22Rv1 (cell line): Measurements from ENCODE around the gene TSPAN18.

Experiments used
- H3K27ac ChIP-seq: fragments of 450-650 bp; 2 replicates; pipeline ENCODE4 v1.5.1; 2017
- CTCF ChIP-seq: fragments of 450-650 bp; IDR thresholded peaks from 2 replicates; pipeline ENCODE4 v1.5.1; 2017; ENCODE audit warnings: mild to moderate bottlenecking
- ZFX ChIP-seq: fragments of 450-650 bp; IDR thresholded peaks from 2 replicates; pipeline ENCODE4 v1.6.1; 2017; ENCODE audit warnings: antibody characterized with exemption, borderline replicate concordance

The TSPAN18 gene

GRCh38 chr11:44746894-44747293, 20.1 kb downstream of the TSPAN18 start:
- H3K27ac ChIP-seq = no peak overlapping the region

DNA sequence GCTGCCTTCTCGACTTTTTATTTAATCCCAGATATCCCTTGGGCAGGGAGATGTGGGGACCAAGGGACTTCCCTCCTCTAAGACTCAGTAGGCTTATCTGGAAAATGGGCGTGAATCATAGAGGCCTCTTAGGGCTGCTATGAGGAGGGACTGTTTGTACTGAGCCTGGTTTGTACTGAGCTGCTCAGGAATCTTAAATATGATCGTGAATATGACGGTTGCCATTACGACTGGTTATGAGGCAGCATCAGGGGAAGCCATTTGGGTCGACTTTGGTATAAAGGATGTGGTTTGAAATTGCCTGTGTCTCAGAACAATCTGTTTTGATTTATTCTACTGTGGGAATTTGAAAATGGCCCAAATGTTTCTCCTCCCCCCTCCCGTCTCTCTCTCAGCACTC, 20.6 kb downstream of the TSPAN18 start:
- no peak for TF ChIP-seq ZFX
- TF ChIP-seq CTCF = no peak

More at GRCh38 chr11:44746894-44747293, 20.1 kb downstream of the TSPAN18 start:
- TF ChIP-seq ZFX = no peak
- TF ChIP-seq CTCF = no peak

GRCh38 chr11:44747836-44748235, 21.1 kb downstream of the TSPAN18 start:
- H3K27ac ChIP-seq = no peak overlapping the region
- TF ChIP-seq CTCF (no peak), ZFX (no peak)

More for the DNA sequence above, 20.6 kb downstream of the TSPAN18 start:
- no peak overlapping the region for H3K27ac ChIP-seq

- H3K27ac ChIP-seq = no peak overlapping the region
- TF ChIP-seq ZFX (no peak), CTCF (no peak)
Measured at GRCh38 chr11:44748606-44749005, 21.8 kb downstream of the TSPAN18 start.

DNA sequence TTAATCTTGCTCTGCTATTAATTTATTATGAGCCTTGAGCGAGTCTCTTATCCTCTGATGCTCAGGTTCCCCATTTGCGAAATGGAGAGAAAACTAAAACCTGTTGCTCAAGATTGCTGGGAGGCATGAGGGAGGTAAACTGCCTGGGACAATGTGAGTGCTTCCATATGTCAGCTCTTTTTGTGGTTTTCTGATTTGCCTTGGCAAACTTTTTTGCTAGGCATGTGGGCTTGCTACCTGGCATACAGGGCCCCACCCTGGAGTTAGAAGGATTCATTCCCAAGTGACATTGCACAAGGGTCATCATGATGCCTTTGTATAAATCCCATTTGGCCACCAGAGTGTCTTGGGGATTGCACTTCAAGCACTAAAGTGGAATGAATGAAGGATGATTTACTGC, 22.4 kb downstream of the TSPAN18 start:
- TF ChIP-seq ZFX (no peak), CTCF (no peak)
- H3K27ac ChIP-seq = no peak overlapping the region

DNA sequence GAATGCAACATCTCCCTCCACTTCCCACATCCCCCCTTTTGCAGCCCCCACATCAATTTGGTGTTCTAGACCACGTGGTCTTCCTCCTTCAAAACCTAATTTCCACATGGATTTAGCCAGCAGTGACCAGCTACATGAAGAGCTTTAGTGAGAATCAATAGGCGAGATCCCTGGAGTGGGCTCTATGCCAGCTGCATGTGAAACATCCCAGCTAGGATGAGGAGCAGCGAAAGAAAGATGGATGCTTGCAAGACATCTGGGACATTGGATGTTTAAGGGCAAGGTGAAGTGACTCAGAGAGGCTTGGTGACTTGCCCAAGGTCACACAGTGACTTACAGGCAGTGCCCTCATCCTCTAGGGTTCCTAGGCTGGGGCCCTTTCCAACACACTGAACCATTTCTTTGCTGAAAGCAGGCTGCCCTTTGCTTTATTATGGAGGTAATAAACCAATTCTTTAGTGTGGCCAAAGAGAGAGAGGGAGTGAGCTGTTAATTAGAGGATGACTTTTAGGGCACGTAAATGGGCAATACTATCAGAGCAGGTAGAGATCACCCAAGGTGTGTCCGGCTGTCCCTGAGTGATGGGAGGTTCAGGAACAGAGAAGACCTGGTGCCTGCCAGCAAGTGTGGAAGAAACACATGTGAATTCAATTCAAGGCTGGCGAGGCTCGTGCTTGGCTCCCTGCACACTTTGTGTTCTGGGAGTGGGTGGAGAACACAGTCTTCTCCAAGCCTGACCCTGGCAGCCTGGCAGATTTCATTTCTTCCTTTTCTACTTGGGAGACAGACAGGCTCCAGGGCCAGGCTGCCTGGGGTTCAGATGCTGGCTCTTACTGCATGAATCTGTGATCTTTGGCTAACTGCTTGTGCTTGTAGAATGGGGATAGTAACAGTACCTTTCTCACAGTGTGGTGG, 24.0 kb downstream of the TSPAN18 start:
- no peak overlapping the region for H3K27ac ChIP-seq
- TF ChIP-seq ZFX = no peak
- no peak for TF ChIP-seq CTCF

DNA sequence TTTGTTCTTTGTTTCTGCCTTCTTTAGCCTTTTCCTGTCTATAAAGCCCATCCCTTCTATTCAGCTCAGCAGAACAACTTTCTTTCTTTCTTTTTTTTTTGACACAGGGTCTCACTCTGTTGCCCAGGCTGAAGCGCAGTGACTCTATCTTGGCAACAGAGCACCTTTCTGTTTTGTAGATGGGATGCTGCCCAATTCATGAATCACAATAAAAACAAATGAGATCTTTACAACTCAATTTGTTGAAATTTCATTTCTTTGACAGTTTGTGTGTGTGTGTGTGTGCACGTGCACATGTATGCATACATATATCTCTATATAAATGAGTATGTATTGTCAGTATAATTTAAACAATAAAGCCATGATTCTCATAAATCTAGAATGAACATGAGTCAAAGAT, 25.5 kb downstream of the TSPAN18 start:
- TF ChIP-seq CTCF (no peak), ZFX (no peak)
- no peak overlapping the region for H3K27ac ChIP-seq
